ENCODE measurements around the gene SEMA6B.

The SEMA6B gene

GRCh38 chr19:4504891-4505569, 54.5 kb downstream of the SEMA6B start:
- DNase-seq, result no peak

DNA sequence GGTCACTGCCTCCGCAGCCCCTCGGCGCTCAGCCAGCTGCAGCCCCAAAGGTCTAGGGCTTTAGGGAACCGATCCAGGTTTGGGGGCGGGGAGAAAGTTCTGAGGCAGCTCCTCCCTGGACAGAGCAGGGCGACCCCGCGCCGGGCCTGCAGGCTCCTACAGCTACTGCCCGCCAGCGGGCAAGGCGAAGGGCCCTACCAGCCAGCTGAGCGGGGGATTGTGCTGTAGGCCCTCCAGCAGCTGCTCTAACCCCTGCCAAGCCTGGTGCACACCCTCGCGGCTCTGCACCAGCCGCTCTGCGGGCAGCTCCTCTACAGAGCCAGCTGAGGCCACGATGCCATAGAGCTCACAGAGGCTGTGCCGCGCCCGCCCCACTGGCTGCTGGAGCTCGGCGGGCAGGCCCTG, 55.2 kb downstream of the SEMA6B start:
- no peak for DNase-seq

DNA sequence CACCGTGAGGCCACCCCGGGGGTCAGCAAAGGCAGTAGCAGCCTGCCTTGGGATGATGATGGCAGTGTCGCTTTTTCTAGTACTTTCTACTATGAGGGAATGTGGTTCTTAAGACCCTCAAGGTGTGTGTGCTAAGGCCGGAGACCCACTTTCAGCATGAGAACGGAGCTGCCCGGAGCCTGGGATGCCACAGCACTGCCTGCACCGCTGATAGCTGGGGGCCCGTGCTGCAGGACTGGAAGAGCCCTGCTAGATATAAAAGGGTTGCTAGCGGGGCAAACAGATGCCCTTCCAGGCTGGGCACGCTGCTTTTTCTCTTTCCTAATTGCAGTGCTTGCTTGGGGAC, 55.7 kb downstream of the SEMA6B start:
- DNase-seq, result no peak

DNA sequence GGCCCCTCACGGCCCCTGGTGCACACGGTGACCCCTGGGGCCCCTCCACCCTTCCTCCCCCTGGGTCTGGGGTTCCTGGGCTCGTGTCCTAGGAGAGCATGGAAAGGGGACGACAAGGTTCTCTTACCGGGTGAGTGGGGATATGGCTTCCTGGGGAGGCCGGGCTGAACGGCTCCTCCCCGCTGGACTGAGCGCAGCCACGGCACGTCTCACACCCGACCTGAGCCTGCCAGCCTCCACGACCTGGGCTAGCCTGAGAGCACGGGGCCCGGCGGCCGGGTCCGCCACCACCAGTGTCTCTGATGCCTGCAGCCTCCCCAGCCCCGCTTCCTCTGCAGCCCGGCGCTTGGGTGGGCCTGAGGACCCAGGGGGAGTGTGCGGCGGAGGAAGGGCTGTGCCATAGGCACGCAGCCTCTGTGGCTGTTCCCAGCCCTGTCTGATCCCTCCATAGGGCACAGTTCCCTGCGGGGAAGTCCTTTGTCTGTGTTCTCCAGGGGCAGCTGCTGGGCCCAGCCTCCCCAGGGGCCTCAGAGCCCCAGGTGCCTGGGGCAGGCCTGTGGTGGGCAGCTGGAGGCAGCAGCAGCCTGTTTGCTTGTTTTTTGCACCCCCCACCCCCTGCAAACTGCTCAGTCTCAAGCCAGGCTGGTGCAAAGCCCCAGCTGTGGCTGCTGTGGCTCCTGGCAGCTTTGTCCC, 56.2 kb downstream of the SEMA6B start:
- DNase-seq, result no peak

DNA sequence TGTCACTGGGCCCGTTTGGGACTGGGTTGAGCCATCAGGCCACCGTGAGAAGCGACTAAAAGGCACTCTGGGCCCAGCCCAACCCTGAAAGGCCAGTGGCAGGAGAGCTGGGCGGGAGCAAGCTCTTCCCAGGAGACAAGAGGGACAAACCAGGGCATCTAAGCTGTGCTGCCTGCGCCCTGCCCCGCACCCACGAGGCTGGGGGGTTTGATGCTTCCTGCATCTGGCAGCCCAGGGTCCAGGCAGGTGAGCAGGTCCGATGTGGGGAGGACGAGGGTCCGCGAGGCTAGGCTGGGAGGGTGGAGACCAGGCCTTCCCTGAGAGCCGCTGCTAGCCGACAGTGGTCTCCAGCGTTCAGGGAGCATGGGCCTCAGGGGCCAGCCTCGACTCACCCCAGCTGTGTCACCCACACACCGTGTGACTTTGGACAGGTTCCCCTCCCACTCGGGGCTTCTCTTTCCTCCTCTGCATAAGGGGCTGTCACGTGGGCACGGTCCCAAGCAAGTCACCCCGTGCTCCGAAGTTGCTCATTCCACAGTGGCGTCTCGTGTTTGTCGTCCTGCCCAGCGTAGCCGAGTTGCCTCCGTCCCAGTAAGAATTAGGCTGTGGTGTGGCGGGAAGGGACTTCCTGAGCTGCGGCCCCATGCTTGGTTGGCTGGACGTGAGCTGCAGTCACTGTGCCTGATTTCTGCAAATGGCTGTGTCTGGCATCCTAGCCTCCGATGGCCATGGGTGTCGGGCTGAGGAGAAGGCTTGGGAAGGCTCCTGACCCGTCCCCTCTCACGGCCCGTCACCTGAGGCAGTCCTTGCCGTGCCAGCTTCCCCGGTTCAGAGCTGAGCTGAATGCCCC, 57.0 kb downstream of the SEMA6B start:
- DNase-seq, result no peak

DNA sequence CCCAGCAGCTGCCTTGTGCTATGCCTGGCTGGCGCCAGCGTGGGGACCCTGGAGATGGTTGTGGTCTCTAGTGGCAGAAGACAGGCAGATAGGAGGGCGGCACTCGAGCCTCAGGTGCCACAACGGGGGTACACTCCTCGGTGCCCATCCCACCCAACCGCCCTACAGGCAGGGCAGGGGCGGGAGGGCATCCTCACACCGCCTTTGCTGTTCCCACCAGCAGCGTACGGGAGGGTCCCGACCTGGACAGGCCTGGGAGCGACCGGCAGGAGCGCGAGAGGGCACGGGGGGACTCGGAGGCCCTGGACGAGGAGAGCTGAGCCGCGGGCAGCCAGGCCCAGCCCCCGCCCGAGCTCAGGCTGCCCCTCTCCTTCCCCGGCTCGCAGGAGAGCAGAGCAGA, 57.8 kb downstream of the SEMA6B start:
- DNase-seq, result no peak

GRCh38 chr19:4500841-4501591, 58.5 kb downstream of the SEMA6B start:
- no peak for DNase-seq

GRCh38 chr19:4499855-4500254, 59.6 kb downstream of the SEMA6B start:
- DNase-seq, result no peak

DNA sequence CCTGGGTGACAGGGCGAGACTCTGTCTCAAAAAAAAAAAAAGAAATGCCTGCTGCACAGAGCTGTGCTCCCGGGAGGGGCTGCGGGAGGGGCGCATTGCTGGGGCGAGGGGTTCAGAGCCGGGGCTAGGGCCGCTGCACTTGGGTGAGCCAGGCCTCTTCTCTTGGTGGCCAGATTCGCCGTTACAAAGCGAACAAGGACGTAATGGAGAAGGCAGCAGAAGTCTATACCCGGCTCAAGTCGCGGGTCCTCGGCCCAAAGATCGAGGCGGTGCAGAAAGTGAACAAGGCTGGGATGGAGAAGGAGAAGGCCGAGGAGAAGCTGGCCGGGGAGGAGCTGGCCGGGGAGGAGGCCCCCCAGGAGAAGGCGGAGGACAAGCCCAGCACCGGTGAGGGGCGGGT, 60.2 kb downstream of the SEMA6B start:
- DNase-seq, result no peak

DNA sequence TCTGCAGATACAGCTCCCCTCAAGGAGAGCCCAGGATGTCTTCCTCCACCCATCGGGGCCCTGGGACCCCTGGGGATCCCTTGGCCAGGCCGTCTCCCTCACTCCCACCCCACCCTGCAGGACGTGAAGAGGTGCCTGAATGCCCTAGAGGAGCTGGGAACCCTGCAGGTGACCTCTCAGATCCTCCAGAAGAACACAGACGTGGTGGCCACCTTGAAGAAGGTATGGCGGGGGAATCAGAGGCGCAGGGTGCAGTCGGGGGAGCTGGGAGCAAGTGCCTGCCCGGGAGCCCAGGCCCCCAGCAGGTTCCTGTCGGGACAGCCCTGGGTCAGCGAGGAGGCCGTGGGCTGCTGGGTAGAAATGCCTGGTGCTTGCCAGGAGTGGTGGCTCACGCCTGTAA, 60.8 kb downstream of the SEMA6B start:
- DNase-seq, result no peak

- DNase-seq, result no peak
These were observed 61.6 kb downstream of the SEMA6B start for GRCh38 chr19:4497770-4498389.

DNA sequence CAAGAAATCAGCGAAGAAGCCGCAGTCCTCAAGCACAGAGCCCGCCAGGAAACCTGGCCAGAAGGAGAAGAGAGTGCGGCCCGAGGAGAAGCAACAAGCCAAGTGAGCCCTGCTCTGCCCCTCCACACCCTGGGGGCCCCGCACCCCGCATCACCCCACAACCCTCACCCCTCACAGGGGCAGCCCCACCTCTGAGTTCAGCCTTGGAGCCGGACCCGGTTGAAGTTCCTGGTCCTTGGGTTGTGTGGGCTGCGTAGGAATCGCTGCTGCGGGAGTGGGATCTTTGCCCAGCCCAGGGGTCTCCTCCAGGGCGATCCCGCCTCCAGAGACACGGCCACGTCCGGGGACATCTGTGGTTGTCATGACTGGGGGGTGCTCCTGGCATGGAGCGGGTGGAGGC, 63.2 kb downstream of the SEMA6B start:
- no peak for DNase-seq

DNA sequence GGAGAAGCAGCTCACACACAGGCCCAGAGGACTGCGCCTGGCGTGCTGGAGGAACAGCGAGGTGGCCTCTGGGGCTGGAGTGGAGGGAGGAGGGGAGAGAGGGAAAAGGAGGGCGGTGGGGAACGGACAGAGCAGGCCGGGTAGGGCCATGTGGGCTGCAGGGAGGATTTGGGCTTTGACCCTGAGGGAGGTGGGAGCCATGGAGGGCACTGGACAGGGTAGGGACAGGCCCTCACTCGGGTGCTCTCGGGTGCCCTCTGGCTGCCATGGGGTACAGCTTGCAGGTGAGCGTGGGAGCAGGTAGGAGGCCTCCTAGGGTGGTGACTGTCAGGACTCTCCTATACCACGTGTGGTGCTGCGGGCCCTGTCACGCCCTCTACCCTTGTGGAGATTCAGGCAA, 64.0 kb downstream of the SEMA6B start:
- DNase-seq, result no peak

GRCh38 chr19:4494691-4495064, 64.8 kb downstream of the SEMA6B start:
- DNase-seq, result no peak

DNA sequence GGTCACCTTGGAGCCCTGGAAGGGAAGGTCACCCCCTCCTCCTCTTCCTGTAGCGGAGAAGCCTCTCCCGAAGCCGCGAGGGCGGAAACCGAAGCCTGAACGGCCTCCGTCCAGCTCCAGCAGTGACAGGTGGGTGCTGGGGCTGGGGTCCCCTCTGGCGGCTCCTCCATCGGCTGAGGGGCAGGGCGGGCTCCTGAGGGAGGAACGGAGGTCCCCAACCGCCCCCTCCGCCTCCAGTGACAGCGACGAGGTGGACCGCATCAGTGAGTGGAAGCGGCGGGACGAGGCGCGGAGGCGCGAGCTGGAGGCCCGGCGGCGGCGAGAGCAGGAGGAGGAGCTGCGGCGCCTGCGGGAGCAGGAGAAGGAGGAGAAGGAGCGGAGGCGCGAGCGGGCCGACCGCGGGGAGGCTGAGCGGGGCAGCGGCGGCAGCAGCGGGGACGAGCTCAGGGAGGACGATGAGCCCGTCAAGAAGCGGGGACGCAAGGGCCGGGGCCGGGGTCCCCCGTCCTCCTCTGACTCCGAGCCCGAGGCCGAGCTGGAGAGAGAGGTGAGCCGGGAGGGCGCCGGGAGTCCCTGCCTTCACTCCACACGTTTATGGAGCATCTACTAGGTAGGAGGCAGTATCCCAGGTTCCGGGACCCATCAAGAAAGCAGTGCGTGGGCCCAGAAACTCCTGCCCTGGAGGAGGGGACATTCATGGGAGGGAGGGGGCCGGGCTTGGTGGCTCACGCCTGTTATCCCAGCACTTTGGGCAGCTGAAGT, 65.4 kb downstream of the SEMA6B start:
- DNase-seq, result no peak

GRCh38 chr19:4493104-4493928, 66.2 kb downstream of the SEMA6B start:
- no peak for DNase-seq

Measured in GF-D8 (cell line).